Stimulated activated CD4-positive, alpha-beta T cell treated with anti-CD3 and anti-CD28 coated beads, Interleukin-12 subunit alpha, Interleukin-12 subunit beta, amount 100 ng/mL, for 4 hours (primary cell): Measurements from ENCODE around the gene TBC1D7.

ENCODE experiments used
- DNase-seq: peaks from one replicate; pipeline ENCODE4 v3.0.0-alpha.2; 2020

TBC1D7 gene

DNA sequence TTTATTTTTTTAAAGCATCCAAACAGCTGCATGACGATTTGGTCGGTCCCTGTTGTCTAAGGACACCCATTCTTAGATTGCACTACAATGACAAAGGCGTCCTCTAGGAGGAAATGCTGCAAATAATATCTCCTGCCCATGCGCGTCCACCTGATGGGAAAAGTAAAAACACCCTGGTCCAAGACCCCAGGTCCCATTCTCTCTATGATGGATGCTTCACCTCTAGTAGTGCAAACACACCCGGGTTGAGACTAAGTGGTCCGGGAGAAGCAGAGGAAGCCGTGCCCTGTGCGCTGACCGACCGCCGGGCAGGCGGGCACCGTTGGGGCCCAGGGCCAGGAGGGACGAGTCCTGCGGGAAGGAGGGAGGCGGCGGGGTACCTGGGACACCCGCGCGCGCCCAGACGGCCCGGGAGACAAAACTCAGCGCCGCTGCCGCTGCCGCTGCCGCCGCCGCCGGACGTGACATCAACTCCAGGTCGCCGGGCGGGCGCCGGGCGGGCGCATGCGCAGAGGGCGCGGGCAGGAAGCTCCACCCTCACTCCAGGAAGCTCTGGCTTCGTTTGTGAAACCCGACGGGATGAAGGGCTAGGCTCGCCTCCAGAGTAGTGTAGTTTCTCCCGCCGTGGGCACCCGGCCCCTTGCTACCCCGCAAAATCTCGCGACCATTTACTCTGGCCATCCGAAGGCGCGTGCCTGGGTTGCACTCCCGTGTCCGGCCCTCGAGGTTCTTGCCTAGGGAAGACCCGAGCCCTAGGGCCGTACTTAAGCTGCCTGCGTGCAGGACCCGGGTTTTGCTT is at the start of gene TBC1D7:
Gene TBC1D7, minus strand, starts transcription at position 462 of the 799 bp plus-strand sequence. CDS start 1,639 bp downstream, outside the sequence.
- DNase-seq, result peak; percentile 91

GRCh38 chr6:13377054-13377758 is 48.9 kb upstream of the TBC1D7 start:
- DNase-seq, result no peak

GRCh38 chr6:13375360-13375878 is 47.1 kb upstream of the TBC1D7 start:
- peak; percentile 24 for DNase-seq

DNA sequence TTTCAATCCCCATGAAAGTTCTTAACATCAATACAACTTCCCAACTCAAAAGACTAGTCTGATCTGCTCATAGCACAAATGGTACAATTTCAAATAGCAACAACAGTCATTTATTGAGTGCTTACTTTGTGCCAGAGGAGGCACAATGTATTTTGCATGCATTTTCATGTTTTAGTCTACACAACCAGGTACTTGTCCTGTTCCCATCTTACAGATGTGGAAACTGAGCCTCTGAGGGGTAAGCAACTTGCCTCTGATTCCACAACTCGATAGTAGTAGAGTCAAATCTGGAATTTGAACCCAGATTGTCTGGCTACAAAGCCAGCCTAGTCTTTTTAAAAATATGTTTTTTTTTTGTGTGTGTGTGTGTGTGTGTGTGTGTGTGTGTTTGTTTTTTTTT is 45.6 kb upstream of the TBC1D7 start:
- no peak for DNase-seq

DNA sequence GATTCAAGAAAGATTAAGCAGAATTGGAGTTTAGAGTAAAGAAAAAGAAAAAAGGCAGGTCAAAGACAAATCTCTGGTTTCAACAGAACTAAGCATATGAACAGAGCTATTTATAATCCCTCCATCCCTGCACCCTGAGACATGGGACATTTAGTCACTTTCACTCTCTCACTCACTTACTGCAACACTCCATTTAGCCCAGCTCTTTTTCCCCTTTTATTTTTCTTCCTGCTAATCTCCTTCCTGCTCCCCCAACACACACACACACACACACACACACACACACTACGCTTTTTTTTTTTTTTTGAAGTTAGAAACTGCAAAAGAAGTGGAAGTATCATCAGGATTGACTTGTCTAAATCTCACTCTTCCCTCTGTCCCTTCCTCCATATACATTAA is 45.1 kb upstream of the TBC1D7 start:
- no peak for DNase-seq

- DNase-seq, result no peak
Observed at GRCh38 chr6:13372688-13373487, 44.6 kb upstream of the TBC1D7 start.

DNA sequence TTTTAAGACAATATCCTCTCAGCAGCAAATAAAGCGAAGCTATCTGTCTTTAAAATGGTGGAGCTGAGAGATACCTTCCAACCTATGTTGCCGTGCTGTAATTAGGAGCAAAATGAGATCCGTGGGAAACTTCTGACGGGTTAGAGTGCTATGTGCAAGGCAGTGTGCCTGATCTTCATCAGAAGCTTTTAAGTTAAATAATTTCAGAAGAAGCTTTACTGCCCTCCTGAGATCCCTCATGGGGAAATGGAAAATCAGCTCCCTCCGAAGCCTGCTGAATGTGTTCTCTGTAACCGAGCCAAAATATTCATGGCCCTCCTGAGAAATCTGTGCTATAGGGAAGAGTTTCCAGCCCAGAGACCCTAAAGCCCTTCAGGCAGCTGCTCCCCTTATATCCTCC is 43.7 kb upstream of the TBC1D7 start:
- no peak for DNase-seq

GRCh38 chr6:13371421-13372072 is 43.2 kb upstream of the TBC1D7 start:
- no peak for DNase-seq

DNA sequence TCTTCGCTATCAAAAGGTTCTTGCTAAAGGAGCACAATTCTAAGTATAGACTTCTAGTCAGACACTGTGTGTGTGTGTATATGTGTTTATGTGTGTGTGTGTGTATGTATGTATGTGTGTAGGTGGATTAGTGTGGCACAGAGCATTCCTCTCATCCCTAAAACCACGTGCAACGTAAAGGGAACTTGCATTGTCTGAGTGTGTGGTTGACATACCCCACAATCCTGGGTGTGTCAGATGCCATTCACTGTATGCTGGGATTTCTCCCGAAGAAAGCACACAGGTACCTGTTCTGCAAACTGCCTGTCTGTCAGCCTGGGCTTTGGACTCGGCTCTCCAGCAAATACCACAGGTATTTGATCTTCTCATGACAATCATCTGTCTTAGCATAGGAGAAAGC is 42.3 kb upstream of the TBC1D7 start:
- no peak for DNase-seq

DNA sequence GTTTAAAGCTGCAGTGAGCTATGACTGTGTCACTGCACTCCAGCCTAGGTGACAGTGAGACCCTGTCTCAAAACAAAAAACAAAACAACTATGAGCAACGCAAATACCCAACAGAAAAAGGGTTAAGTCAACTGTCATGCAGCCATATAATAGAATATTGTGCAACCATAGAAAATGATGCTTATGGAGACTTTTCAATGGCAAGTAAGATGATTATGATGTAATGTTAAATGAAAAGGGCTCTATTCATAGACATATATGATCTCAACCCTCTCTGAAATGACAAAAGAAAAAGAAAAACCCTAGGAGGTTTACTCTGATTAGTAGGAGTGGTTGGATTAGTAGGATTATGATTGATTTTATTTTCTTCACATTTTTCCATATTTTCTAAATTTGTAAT is 41.3 kb upstream of the TBC1D7 start:
- no peak for DNase-seq

DNA sequence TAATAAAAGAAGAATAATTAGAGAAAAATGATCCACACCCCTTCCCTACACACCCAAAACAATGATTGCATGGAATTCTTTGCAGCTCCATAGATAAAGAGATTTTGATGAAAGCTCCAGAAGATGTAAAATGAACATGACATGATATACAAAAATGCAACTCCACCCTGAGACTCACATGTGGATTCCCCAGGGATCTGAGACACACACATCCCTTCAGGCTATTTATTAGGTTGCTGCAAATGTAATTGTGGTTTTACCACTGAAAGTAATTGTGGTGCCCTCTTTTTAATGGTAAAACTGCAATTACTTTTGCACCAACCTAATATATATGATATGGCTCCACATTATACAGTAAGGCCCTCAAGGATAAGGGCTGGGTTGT is 40.4 kb upstream of the TBC1D7 start:
- no peak for DNase-seq

DNA sequence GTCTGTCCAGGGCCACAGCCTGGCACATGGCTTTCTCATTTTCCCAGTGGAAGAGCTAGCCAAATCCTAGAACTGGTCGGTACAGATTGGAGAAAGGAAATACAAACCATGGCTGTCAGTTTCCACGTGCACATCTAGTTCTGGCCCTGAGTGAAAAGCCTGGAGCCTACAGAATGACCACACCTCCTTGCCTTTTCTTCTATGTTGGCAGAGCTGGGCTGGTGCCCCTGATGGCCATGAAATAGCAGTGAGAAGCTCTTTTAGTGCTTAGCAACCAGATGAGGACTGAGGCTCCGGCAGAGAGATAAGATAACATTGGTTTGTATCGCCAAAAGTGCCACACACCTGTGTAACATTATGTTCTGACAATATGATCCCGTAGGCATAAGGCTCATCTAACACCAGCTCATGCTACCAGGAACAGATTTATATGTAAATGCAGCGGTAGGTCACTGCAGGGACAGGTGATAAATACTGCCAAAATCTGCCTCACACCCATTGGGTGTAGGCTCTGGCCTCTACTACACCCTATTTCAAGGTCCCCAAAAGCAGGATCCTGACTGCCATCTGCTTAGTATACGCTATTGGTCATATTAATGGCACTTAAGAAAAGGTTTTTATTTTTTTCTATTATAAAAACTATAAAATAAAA is 39.9 kb upstream of the TBC1D7 start:
- DNase-seq, result no peak

- DNase-seq, result no peak
Observed at GRCh38 chr6:13367396-13367795, 39.1 kb upstream of the TBC1D7 start.

GRCh38 chr6:13365320-13365719 is 37.0 kb upstream of the TBC1D7 start:
- DNase-seq, result no peak

- DNase-seq, result no peak
Observed at GRCh38 chr6:13364842-13365241, 36.5 kb upstream of the TBC1D7 start.

GRCh38 chr6:13362412-13362811 is 34.1 kb upstream of the TBC1D7 start:
- DNase-seq, result no peak

GRCh38 chr6:13360671-13361540 is 32.6 kb upstream of the TBC1D7 start:
- DNase-seq, result no peak

GRCh38 chr6:13359287-13359686 is 30.9 kb upstream of the TBC1D7 start:
- no peak for DNase-seq

- no peak for DNase-seq
Observed at GRCh38 chr6:13358511-13358910, 30.2 kb upstream of the TBC1D7 start.

DNA sequence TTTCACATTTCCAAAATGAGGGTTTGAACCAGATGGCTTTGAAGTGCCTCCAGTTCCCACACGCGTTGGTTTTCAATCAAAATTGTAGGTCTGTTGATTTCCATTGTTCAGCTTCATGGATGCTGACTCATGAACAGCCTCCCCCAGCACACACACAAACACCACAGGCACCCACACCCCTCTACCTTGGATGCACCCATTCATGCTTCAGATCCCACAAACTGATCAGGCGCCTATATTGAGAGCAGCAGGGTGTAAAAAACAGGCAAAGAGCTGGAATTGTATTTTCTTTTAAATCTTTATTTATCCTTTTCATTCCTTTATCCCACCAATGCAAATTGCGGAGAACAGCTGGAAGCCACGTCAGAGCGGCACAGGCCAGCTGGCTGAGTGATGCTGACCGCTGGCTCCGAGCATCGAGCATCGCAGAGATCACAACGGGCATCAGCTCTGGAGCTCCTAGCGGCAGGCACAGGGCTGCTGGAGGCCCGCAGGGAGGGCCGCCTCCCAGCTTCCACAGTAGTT is 29.3 kb upstream of the TBC1D7 start:
- no peak for DNase-seq
